GM12874 (cell line): ENCODE results near the gene FCF1.

ENCODE experiments used
- TF ChIP-seq, protein P1 (sequence below): IDR thresholded peaks from 2 replicates; pipeline ENCODE4 v1.5.1; 2011; ENCODE audit warnings: low read depth, mild to moderate bottlenecking, control low read depth, low read length, moderate library complexity; ENCODE audit not compliant: insufficient read depth

The FCF1 gene

GRCh38 chr14:74720526-74720925, 7.6 kb downstream of the FCF1 start:
- TF ChIP-seq, protein P1, sequence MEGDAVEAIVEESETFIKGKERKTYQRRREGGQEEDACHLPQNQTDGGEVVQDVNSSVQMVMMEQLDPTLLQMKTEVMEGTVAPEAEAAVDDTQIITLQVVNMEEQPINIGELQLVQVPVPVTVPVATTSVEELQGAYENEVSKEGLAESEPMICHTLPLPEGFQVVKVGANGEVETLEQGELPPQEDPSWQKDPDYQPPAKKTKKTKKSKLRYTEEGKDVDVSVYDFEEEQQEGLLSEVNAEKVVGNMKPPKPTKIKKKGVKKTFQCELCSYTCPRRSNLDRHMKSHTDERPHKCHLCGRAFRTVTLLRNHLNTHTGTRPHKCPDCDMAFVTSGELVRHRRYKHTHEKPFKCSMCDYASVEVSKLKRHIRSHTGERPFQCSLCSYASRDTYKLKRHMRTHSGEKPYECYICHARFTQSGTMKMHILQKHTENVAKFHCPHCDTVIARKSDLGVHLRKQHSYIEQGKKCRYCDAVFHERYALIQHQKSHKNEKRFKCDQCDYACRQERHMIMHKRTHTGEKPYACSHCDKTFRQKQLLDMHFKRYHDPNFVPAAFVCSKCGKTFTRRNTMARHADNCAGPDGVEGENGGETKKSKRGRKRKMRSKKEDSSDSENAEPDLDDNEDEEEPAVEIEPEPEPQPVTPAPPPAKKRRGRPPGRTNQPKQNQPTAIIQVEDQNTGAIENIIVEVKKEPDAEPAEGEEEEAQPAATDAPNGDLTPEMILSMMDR = no peak

GRCh38 chr14:74723134-74723533, 10.2 kb downstream of the FCF1 start:
- TF ChIP-seq, protein P1 = no peak

DNA sequence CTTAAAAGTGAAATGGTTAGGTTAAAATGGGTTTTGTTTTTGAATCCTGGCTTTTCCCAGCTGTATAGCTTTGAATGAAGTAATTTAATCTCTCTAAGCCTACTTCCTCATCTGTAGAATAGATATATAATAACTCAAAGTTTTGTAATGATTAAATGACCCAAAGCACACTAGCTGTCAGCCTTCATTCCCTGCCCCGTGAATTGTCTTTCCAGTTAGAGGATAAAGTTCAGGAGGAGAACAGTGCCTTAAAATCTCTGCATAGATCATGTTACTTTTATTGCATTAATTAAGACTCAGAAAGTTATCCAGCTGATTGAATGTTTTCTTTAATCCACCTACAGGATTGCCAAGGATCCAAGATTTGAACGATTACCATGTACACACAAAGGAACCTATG, 19.4 kb downstream of the FCF1 start:
- TF ChIP-seq, protein P1 = no peak

DNA sequence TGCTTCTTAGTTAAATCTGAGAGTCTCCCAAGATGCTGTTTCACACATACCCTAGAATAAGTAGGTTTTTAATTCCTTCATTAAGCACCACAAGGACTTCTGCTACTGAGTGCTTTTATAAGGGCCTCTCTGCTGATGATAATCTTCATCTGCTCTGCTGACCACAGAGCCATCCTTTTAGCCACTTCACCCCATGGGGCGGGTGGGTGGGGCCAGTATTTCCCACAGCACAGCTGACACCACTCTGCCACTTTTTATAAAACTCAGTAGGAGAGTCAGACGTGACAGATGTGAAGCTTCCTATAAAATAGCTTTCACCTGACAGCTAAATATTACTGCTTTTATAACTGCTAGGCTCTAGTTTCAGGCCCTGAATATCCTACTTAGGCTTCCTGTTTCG, 20.3 kb downstream of the FCF1 start:
- TF ChIP-seq, protein P1 = no peak

DNA sequence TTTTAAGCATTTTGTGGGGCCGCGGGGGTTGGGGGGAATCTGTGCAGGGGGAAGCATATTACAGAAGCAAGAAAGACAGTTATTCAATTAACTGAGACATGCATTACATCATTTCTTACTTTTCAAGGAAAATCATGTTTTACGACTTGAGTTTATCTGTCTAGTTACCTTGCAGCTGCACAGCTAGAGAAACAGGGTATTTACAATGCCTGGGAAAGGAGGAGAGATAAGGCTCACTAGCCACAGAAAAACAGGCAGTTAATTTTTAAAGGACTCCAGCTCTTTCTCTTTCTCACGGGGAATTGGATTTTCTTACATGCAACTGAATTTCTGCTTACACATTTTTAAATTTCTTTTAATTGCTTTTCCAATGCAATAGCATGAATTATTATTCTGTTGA, 22.2 kb downstream of the FCF1 start:
- TF ChIP-seq, protein P1 = no peak

DNA sequence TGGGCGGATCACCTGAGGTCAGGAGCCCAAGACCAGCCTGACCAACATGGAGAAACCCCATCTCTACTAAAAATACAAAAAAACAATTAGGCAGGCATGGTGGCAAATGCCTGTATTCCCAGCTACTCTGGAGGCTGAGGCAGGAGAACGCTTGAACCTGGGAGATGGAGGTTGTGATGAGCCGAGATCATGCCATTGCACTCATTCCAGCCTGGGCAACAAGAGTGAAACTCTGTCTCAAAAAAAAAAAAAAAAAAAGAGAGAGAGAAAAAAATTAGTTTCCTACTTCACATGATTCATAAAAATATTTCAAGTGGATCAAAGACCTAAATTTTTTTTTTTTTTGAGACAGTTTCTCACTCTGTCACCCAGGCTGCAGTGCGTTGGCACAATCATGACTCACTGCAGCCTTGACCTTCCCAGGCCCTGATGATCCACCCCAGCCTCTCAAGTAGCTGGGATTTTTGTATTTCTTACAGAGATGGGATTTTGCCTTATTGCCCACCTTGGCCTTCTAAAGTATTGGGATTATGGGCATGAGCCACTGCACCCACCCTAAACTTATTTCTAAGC, 24.9 kb downstream of the FCF1 start:
- TF ChIP-seq, protein P1 = no peak

- TF ChIP-seq, protein P1 = no peak
These were observed 26.5 kb downstream of the FCF1 start for GRCh38 chr14:74739293-74740030.
